ENCODE measurements around the gene RAB40B. TPM values are rescaled to one million over a fixed set of nuclear protein-coding genes. Genes with fewer than 3 reads are reported as not detected.

The RAB40B gene
- total and polyA plus RNA-seq, 2 of the 13 experiments (the other 11 are each of a cell fraction or from before 2014, with no cell fraction given) = 6.2 to 6.5 TPM

- TF ChIP-seq RERE (CRISPR knock-in tag; IDR thresholded peaks at IDR 0.05; ENCODE audit: low read depth) = peak; percentile 67; the same call in 1 of the 2 replicates
- 0 out of 2 replicates have a peak, but pooled peaks have one; percentile 19 for TF ChIP-seq TBX3 (IDR thresholded peaks at IDR 0.05; ENCODE audit: borderline replicate concordance)
- TF ChIP-seq ZNF607 (CRISPR knock-in tag; IDR thresholded peaks at IDR 0.05; ENCODE audit: borderline replicate concordance) = peak; percentile 87
- no peak for TF ChIP-seq WIZ (CRISPR knock-in tag; IDR thresholded peaks at IDR 0.05)
- peak; percentile 80; the same call in 1 of the 2 replicates for TF ChIP-seq ZIK1 (CRISPR knock-in tag; IDR thresholded peaks at IDR 0.05; ENCODE audit: borderline replicate concordance, low read depth)
- peak; percentile 55; the same call in 1 of the 2 replicates for TF ChIP-seq SIN3B (IDR thresholded peaks at IDR 0.05; ENCODE audit: low read length)
- peak; percentile 93; the same call in 1 of the 2 replicates for TF ChIP-seq E2F2 (CRISPR knock-in tag; IDR thresholded peaks at IDR 0.05; ENCODE audit: borderline replicate concordance)
- peak; percentile 96; the same call in 1 of the 2 replicates for TF ChIP-seq DZIP1 (CRISPR knock-in tag; IDR thresholded peaks at IDR 0.05)
- no peak; the same call in 1 of the 2 replicates for TF ChIP-seq CENPT (CRISPR knock-in tag; IDR thresholded peaks at IDR 0.05; ENCODE audit: low read depth)
- no peak; the same call in 1 of the 2 replicates for TF ChIP-seq ZNF224 (CRISPR knock-in tag; IDR thresholded peaks at IDR 0.05)
- TF ChIP-seq NR0B2 (CRISPR knock-in tag; IDR thresholded peaks at IDR 0.05) = peak; percentile 94
- TF ChIP-seq SETDB1 (CRISPR knock-in tag; IDR thresholded peaks at IDR 0.05; ENCODE audit: borderline replicate concordance) = no peak
- TF ChIP-seq SRF (IDR thresholded peaks at IDR 0.05; ENCODE audit: low read depth, low read length) = peak; percentile 85
- no peak for TF ChIP-seq ZSCAN22 (CRISPR knock-in tag; IDR thresholded peaks at IDR 0.05)
- 0 out of 2 replicates have a peak, but pooled peaks have one; percentile 60 for TF ChIP-seq ZFP91 (CRISPR knock-in tag; IDR thresholded peaks at IDR 0.05; ENCODE audit: borderline replicate concordance)
- TF ChIP-seq ATF5 (CRISPR knock-in tag; IDR thresholded peaks at IDR 0.05; ENCODE audit: low read depth) = no peak
Observed at GRCh38 chr17:82648165-82648668, 50.3 kb downstream of the RAB40B start, which contains the start of gene WDR45B (continued).
